ENCODE results near the gene AGO3. TPM values are rescaled to one million over a fixed set of nuclear protein-coding genes. Genes with fewer than 3 reads are reported as not detected.

Gene AGO3
- total and polyA plus RNA-seq, 7 donors = 2.2 to 17.6 (median 10.4) TPM

DNA sequence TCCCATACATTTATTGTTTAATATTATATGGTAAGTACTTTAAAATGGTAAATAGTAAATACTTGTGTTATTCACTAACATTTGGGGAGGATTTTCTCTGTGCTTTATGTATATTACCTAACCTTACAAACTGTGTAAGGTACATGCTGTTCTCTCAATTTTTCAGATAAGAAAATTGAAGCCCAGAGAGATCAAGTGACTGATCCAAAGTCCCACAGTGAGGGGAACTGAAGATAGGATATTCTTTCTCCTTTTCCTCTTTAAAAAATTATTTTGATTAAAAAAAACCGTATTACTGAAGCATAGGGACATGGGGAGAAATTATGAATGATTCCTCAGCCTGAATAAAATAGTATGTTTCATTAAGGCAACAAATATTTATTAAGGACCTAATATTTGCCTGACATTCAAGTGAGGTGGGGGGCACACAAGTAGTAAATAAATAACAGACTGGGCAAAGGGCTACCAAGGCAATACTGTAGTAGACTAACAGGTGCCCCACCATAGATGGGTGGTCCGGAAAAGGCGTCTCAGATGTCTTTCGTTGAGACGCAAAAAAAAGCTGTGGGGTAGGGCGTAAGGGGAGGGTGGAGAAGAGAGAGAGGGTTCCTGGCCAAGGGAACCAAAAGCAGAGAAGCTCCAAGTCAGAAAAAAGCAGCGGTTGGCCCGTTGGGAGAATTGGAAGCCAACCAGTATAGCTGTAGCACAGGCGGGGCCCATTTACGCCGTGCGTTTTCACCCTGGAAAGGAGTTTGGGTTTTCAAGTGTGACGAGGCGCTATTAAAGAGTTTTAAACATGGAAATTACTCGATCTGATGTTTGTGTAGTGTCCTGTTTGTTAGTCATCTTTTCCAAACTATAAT, 944 bp upstream of the AGO3 start:
- ATAC-seq (peak; percentile 18 to 62 (median 40)), DNase-seq (peak; percentile 41 to 72)
- intact Hi-C loops (cut with DNase I) = loop anchor here (5.0 kb wide), 2 partner anchors 43 to 48 kb away; partner anchors contain the start of gene AGO1 (in 1 of the 2)
- peak overlapping the region; percentile 80 for H3K4me3 ChIP-seq
- TF ChIP-seq, protein P1, sequence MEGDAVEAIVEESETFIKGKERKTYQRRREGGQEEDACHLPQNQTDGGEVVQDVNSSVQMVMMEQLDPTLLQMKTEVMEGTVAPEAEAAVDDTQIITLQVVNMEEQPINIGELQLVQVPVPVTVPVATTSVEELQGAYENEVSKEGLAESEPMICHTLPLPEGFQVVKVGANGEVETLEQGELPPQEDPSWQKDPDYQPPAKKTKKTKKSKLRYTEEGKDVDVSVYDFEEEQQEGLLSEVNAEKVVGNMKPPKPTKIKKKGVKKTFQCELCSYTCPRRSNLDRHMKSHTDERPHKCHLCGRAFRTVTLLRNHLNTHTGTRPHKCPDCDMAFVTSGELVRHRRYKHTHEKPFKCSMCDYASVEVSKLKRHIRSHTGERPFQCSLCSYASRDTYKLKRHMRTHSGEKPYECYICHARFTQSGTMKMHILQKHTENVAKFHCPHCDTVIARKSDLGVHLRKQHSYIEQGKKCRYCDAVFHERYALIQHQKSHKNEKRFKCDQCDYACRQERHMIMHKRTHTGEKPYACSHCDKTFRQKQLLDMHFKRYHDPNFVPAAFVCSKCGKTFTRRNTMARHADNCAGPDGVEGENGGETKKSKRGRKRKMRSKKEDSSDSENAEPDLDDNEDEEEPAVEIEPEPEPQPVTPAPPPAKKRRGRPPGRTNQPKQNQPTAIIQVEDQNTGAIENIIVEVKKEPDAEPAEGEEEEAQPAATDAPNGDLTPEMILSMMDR (IDR thresholded peaks at IDR 0.05) = no peak
- no peaks in the 10 kb centered on the region for H3K9me3 ChIP-seq
- 1 to 2% (median 1%) methylated on average over 15 of the region's 15 CpGs for WGBS, 3 donors
- peaks cover 25% of the 10 kb centered on the region for H3K4me1 ChIP-seq
- peak overlapping the region; percentile 99 for H3K27ac ChIP-seq
- H3K36me3 ChIP-seq (ENCODE audit: insufficient read depth in 1 of 2, low read depth in 1 of 2) = no peaks in the 10 kb centered on the region
- no peaks in the 10 kb centered on the region for H3K27me3 ChIP-seq (ENCODE audit: insufficient read depth in 3 of 3, low read length in 2 of 3)

DNA sequence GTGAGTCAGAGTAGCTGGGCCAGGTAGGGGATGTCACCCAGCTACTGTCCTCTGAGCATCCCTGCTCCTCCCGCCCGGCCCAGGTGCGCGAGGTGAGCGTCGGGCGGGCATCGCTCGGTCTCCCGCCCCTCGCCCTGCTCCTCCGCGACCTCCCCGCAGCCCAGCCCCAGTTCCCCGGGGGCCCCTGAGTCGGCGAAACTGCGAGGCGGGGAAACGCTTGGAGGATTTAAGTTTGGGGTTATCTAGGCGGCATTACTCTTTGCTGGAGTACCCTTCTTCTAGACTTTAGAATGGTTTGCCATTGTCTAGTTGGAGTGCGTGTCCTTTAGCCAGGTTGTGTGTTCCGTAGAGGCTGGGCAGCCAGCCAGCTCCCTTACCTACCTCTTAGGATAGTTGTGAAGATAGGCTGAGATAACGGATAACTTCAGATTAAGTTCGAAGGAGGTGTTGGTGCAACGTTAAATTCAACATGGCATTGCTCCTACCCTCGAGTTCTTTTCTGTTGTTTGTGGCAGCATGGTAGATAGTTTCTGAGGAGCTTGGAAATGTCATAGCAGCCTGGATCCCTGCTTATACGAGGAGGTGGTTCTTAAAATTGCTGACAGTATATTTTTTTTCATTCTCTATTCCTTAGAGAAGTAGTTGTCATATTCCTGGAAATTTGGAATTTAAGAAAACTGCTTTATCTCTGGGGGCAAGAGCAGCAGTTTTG, 697 bp downstream of the AGO3 start:
- H3K36me3 ChIP-seq (ENCODE audit: insufficient read depth in 1 of 2, low read depth in 1 of 2) = no peaks in the 10 kb centered on the region
- H3K9me3 ChIP-seq = no peaks in the 10 kb centered on the region
- H3K4me3 ChIP-seq = peak overlapping the region; percentile 80
- ATAC-seq = peak in 3 of 4 donors; percentile 1 to 20 (median 15)
- DNase-seq = peak in 1 of 2 donors; percentile 64
- H3K4me1 ChIP-seq = peaks cover 25% of the 10 kb centered on the region
- intact Hi-C loops (cut with DNase I) = no loop called here
- 0 to 1% (median 1%) methylated on average over 28 of the region's 28 CpGs for WGBS, 3 donors
- peak overlapping the region; percentile 99 for H3K27ac ChIP-seq
- TF ChIP-seq, protein P1 (IDR thresholded peaks at IDR 0.05) = no peak
- no peaks in the 10 kb centered on the region for H3K27me3 ChIP-seq (ENCODE audit: insufficient read depth in 3 of 3, low read length in 2 of 3)

- H3K4me3 ChIP-seq = peak overlapping the region; percentile 80
- TF ChIP-seq, protein P1 (IDR thresholded peaks at IDR 0.05) = no peak
- no peak for ATAC-seq
- H3K27ac ChIP-seq = peak overlapping the region; percentile 99
- H3K9me3 ChIP-seq = no peaks in the 10 kb centered on the region
- 53 to 59% (median 55%) methylated on average over 7 of the region's 7 CpGs for WGBS, 3 donors
- no peaks in the 10 kb centered on the region for H3K36me3 ChIP-seq (ENCODE audit: insufficient read depth in 1 of 2, low read depth in 1 of 2)
- intact Hi-C loops (cut with DNase I) = no loop called here
- peaks cover 25% of the 10 kb centered on the region for H3K4me1 ChIP-seq
- DNase-seq = no peak
- no peaks in the 10 kb centered on the region for H3K27me3 ChIP-seq (ENCODE audit: insufficient read depth in 3 of 3, low read length in 2 of 3)
Measured at GRCh38 chr1:35932158-35932636, 1.3 kb downstream of the AGO3 start.

DNA sequence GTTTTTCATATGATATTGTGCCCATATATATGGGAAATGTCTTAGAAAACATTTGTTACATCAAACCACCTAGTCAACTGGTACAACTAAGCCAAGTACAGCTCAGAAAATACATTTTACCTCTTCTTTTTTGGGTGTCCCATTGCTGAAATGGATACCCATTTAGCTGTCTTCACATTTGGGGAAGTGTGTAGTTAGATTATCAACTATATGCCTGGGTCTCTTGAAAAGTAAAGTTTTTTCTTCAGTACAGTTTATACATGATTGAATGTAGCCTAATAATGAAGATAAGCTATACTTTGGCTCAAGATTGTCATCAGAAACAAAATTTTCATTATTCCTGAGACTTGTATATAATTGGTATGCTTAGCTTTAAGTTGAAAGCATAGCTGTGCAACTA, 2.0 kb downstream of the AGO3 start:
- Histone ChIP-seq H3K36me3 (ENCODE audit: insufficient read depth in 1 of 2, low read depth in 1 of 2) (no peaks in the 10 kb centered on the region), H3K27ac (no peak overlapping the region), H3K9me3 (no peaks in the 10 kb centered on the region), H3K27me3 (ENCODE audit: insufficient read depth in 3 of 3, low read length in 2 of 3) (no peaks in the 10 kb centered on the region), H3K4me3 (no peak overlapping the region), H3K4me1 (peaks cover 25% of the 10 kb centered on the region)
- no peak for DNase-seq
- TF ChIP-seq, protein P1 (IDR thresholded peaks at IDR 0.05) = no peak
- intact Hi-C loops (cut with DNase I) = no loop called here
- ATAC-seq = no peak
